Central memory CD4-positive, alpha-beta T cell (primary cell): ENCODE data around the gene PDE1A.

Experiments used
- DNase-seq: peaks from one replicate; pipeline ENCODE4 v3.0.0; 2022

PDE1A gene

DNA sequence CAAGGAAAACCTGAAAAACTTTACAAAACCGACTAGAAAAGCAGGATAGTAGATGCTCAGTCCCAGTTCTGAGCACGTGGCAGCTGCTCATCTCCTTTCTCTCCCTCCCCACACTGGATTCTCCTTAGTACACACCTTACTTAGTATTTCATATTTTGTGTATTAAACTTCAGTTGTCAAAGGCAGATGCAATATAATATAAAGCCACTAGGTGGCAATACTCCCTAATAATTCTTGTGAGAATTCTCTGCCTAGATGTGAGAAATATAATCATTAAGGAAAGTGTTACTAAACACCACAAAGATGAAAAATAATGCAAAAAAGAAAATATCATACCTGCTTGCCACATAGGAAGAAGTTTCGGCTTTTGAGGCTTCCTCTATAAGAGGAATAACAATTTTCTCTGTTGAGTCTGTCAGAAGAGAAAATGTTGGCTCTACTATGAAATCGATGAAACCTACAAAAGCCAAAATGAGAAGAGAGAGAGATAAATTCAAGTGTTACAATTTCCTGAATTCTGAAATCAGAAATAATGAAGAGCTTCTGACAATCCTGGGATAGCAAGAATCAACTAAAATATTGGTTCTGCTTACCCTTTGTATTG lies 240.6 kb downstream of the PDE1A start:
- peak; percentile 5 for DNase-seq

DNA sequence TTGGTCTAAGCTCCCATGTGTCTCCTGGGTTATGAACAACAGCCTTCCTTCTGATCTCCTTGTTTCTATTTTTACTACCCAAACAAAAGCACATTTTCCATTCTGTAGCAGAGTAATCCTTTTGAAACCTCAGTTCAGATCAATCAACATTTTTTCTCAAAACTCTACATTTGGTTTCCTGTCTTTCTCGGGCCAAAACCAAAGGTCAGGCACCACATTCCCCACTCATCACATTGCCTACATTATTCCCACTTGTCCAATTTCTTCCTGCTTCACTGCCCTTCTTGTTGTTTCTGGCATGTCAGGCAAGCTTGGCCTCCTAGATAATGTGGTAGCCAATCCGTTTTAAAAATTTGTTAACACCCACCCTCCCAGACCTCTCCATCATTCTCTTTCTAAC lies 244.4 kb downstream of the PDE1A start:
- DNase-seq: no peak

DNA sequence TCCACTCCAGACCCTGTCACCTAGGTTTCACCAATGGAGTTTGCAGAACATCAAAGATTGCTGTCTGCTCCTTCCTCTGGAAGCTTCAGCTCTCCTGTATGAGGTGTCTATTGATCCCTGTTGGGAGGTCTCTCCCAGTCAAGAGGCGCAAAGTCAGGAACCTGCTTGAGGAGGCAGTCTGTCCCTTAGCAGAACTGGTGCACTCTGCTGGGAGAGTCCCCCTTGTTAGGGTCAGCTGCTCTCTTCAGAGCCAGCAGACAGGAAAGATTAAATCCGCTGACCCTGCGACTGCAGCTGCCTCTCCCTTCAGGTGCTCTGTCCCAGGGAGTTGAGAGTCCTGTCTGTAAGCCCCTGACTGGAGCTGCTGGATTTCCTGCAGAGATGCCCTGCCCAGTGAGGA lies 245.5 kb downstream of the PDE1A start:
- DNase-seq: no peak

- no peak for DNase-seq
These were observed 247.7 kb downstream of the PDE1A start for GRCh38 chr2:182179176-182179575.

DNA sequence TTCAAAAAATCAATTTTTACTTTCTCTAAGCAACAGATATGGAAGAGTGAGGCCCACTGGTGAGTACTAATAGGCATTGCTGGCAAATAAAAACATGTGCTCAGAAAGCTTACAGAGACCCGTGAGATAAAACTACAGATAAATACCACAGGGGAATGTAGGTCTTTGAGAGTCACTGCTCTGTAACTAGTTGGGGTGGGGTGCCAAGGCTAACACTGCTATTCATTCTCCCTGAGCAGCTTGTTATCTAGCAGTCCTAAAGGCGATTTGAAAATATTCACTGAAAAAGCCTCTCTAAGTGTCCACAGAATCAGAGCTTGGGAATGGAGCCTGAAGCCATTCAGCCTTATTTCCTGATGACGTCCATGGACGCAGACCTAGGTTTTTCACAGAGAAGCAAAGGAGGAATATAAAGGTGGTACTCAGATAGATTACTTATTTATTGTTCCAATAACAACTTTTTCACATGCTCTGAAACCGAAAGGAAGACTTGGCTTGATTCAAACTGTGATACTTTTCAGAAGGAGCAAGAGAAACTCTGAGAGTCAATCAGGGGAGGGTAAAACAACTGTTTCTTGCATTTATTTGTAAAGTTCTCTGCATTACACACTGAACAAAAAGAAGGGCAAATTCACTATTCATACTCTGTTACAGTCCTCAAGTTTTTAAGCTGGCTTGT lies 252.8 kb downstream of the PDE1A start:
- DNase-seq: no peak

GRCh38 chr2:182170341-182170740 lies 256.5 kb downstream of the PDE1A start:
- DNase-seq: no peak

GRCh38 chr2:182167882-182168281 lies 259.0 kb downstream of the PDE1A start:
- DNase-seq: no peak

GRCh38 chr2:182166841-182167240 lies 260.0 kb downstream of the PDE1A start:
- no peak for DNase-seq

GRCh38 chr2:182166406-182166805 lies 260.4 kb downstream of the PDE1A start:
- no peak for DNase-seq

GRCh38 chr2:182165202-182165601 lies 261.6 kb downstream of the PDE1A start:
- no peak for DNase-seq

DNA sequence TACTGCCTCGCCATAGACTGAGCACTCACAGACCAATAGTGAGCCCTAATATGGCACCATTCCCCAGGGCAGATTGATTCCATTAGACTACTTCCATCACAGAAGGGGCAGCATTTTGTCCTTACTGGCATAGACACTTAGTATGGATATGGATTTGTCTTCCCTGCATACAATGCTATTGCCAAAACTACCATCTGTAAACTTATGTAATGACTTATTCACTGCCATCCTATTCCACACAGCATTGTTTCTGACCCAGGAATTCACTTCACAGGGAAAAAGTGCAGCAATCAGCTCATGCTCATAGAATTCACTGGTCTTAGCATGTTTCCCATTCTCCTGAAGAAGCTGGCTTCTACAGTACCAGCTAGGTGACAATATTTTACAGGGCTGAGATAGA lies 262.1 kb downstream of the PDE1A start:
- DNase-seq: no peak

DNA sequence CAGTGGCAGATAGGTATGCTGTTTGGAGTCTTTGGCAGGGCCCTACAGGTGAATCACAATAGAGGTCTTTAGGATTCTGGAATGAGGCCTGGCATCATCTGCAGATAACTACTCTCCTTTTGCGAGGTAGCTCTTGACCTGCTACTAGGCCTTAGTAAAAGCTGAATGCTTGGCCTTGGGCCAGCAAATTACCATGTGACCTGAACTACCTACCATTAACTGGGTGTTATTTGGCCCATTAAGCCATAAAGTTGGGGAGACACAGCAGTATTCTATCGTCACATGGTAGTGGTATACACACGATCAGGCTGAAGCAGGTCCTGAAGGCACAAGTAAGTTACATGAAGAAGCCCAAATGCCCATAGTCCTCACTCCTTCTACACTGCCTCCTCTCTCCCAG lies 263.0 kb downstream of the PDE1A start:
- DNase-seq: no peak

GRCh38 chr2:182148344-182148743 lies 278.5 kb downstream of the PDE1A start:
- DNase-seq: no peak

- DNase-seq: no peak
These were observed 282.1 kb downstream of the PDE1A start for GRCh38 chr2:182144776-182145165.

- no peak for DNase-seq
These were observed 282.6 kb downstream of the PDE1A start for GRCh38 chr2:182144041-182144775.

DNA sequence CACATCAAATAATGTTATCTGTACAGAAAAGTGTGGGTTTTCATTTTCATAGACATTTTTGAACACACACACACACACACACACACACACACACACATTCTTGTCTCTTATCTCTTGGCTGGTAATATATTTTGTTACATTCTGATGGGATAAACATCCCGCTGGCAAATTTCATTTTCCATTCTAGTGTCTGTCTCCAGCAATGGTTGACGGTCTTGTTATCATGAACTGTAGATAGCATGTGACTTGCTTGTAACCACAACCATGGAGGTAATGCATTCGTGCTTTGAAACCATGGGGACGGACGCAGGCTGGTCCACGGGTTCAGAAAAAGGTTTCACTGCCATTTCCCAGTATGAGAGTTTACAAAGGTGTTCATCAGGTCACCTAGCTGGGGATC lies 284.8 kb downstream of the PDE1A start:
- no peak for DNase-seq

- no peak for DNase-seq
These were observed 292.6 kb downstream of the PDE1A start for GRCh38 chr2:182134201-182134600.

- DNase-seq: no peak
These were observed 293.5 kb downstream of the PDE1A start for GRCh38 chr2:182133195-182133891.

GRCh38 chr2:182132605-182133004 lies 294.2 kb downstream of the PDE1A start:
- DNase-seq: no peak

DNA sequence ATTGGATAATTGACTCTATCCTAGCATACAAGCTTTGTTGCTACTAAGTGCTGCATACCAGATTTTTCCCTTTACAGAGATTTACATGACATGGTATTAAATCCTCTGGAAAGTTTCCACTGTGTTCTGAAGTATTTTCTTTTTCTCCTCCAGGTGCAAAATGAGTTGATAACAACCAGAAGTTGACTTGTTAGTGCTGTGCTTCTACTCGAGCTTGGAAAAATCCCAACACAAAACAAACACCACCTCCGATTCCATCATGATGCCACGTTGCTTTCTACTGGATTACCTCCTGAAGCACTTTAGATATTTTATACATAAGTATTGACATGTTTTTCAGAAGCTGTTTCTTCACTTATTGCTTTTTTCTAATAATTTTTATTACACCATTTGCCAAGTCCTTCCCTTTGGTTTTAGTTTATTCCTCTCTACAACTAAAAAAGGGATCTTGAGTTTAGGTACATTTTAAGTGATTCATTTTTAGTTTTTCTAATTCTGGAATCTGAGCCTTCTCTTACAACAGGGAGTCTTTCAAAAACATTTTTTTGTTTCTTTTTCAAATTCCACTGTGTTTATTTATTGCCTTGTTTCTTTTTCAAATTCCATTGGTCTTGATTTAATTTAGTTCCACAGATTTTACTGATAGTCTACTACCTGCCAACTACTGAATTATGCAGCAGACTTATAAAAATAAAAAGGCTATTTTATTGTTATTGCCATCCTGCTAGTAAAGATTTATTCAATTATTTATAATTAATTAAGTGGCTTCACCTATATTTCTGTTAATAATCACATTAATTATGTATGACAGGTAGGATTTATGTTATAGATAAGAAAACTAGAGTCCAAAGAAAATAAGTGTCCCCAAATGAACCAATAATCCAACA lies 297.8 kb downstream of the PDE1A start:
- DNase-seq: no peak

- no peak for DNase-seq
These were observed 309.6 kb downstream of the PDE1A start for GRCh38 chr2:182117196-182117595.

GRCh38 chr2:182116774-182117173 lies 310.1 kb downstream of the PDE1A start:
- no peak for DNase-seq

GRCh38 chr2:182115258-182115657 lies 311.6 kb downstream of the PDE1A start:
- no peak for DNase-seq
